ENCODE data around the gene PCBD2.
"Not testable (repeated sequence)": the region's sequence is repeated elsewhere in the genome, so short reads cannot be mapped to it uniquely, and the experiment has no call there.

The PCBD2 gene

GRCh38 chr5:134906811-134907210 is 1.9 kb downstream of the PCBD2 start:
- no peak for DNase-seq (ENCODE audit: low read depth)

- DNase-seq (ENCODE audit: low read depth) = not testable (repeated sequence)
Observed at GRCh38 chr5:134910752-134911151, 5.8 kb downstream of the PCBD2 start.

DNA sequence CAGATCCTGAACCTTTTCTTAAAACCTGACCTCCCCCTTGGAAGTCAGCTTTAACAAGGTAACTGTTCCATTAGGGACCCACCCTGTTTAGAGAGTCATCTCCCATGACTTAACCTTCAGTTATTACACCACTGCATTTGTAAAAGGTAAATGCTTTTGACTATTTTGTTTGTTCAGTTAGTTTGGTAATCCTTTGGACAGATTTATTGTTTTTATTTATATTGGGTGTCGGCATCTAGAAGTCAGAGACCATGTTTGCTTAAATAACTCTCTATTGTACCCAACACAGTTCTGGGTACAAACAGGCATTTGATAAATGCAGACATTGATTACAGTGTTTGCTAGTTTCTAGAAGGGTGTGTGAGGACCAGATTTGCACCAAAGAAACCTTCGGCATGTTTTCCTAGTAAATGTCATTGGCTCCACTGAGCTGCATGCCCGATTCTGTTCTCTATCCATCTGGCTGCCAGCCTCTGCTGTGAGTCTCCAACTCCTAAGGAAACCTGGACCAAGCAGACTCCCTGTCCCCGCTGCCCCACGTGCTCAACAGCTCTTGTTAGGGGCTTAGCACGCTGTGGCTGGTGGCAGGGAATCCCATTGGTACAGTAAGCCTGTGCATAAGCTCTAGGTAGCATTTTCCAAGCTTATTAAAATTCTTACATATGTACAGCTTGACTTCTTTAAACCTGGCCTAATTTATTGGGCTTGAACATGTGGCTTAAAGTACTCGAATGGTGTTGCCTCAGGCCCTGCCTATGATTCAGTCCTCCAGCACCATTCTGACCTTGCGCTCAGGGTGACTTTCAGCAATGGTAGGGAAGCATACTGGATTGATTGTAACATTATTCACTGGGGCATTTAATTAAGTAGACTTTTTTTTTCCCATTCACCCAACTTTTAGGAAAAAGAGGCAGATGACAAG is 6.6 kb downstream of the PCBD2 start:
- peak; percentile 23 for DNase-seq (ENCODE audit: low read depth)

DNA sequence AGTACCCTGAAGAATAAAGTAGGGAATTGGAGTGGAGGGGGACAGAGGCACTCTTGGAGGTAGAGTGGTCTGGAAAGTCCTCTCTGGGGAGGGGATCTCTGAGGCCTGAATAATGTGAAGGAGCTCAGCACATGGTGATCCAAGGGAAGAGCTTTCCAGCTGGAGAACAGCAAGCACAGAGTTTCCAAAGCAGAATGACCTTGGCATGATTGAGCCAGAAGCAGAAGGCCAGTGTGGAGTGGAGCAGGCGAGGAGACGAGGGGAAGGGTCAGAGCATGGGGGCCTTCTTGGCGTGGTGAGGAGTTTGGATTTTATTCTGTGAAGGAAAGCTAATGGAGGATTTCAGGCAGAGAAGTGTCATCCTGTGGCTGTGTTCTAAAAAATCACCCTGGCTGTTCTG is 8.3 kb downstream of the PCBD2 start:
- DNase-seq (ENCODE audit: low read depth) = no peak

DNA sequence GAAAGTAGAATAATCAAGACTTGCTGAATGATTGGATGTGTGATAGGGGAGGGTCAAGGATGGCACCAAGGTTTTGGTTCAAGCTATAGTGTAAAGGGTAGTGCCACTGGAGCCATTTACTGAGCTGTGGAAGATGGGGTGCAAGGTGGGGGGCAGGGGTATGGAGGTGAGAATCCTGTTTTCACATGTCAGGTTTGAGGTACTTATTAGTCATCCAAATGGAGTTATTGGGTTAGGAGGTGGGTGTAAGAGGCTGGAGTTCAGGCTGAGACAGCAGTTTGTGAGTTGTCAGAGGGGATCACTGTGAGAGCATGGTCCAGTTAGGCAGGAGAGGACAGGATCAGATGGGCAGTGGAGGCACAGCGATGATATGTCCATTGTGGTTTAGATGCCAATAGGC is 8.9 kb downstream of the PCBD2 start:
- no peak for DNase-seq (ENCODE audit: low read depth)

GRCh38 chr5:134917070-134917815 is 12.3 kb downstream of the PCBD2 start:
- no peak for DNase-seq (ENCODE audit: low read depth)

GRCh38 chr5:134918861-134919260 is 13.9 kb downstream of the PCBD2 start:
- no peak for DNase-seq (ENCODE audit: low read depth)

DNA sequence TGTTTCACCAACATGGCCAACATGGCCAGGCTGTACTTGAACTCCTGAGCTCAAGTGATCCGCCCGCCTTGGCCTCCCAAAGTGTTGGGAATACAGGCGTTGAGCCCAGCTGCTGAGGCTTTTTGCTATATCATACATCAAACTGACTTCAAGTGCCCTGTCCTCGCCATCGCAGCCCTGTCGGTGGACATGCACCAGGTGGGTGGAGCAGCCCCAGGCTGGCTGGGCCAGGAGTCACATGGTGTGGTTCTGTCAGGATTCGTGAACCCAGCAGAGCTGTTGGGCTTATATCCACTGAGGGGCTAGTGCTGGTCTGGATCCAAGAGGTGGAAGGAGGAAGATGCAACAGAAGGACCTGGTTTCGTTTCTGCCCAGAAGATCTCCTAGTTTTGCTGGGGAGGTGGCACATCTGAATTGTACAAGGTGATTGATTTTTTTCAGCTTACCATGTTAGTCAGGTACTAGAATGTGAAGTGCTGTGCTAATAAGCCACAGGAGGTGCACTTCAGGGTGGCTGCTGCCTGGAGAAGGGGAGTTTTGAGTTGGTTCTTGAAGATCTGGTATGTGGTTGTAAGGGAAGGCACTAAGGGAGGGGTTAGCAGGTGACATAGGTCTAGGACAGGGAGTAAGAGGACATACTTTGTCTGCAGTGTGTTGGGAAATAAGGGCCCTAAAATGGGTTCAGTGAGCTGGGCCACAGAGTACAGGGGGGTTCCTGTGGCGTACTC is 16.1 kb downstream of the PCBD2 start:
- no peak for DNase-seq (ENCODE audit: low read depth)

DNA sequence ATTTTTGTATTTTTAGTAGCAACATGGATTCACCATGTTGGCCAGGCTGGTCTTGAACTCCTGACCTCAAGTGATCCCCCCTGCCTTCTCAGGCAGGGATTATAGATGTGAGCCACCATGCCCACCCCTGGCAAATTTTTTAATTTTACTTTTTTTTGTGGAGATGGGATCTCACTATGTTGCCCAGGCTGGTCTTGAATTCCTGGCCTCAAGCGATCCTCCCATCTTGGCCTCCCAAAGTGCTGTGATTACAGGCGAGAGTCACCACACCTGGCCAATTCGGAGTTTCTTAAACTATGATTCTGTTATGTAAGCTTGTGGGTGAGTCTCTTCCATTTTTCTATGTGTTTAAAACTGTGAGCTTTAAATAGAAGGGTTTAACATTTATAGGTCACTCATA is 27.6 kb downstream of the PCBD2 start:
- DNase-seq (ENCODE audit: low read depth) = no peak

GRCh38 chr5:134934202-134934601 is 29.3 kb downstream of the PCBD2 start:
- no peak for DNase-seq (ENCODE audit: low read depth)

DNA sequence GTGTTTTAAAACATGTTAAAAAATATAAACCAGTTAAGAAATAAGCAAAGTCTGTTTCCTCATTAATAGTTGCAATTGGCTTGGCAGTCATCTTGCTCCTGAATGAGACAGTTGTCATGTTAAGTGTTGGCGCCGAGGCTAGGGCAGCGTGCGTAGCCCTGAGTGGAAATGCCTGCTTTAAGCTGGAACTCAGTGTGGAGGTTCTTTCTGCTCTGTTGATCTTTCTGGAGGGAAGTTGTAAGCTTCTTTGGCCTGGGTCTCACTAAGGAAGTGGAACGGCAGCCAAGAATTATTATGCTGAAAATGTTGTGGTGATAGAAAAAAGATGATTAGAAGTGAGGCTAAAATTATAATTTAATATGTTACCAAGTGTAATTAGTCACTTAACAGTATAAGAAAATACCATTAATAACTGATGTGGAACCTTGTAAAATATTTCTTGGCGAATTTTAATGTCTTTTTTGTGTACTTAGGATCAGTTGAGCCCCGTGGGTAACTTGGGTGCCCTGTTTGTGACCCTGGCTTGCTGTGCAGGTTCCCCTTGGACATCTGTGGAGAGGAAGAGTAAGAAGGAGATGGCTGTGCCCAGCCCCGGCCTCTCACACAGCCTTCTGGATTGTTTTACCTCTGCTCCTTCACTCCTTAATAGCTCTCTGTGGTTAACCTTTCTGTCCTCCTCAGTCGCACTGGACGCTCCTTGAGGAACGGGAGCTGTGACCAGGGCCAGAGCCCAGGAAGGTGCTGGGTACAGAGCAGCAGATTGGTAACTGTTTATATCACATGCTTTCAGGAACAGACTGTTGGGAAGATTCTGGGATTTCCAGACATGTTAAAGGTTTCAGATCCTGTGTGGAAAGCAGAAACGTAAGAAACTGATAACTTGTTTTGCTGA is 31.0 kb downstream of the PCBD2 start:
- no peak for DNase-seq (ENCODE audit: low read depth)

DNA sequence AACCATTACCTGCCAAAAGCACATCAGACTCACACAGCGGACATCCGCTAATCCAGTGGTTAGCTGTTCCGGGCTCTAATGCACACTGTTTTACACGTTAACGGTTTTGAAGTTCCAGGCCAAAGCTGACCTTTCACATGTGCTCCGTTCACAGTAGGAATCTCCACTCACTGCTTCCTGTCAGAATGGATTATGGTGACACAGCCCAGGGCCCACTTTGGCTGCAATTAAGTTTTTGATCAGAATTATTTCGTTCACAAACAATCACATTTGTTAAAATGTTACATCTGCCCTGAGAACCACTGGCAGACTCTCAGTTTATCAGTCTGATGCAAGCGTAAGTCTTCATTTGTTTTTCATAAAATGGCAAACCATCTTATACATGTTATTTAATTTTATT is 32.6 kb downstream of the PCBD2 start:
- DNase-seq (ENCODE audit: low read depth) = no peak

DNA sequence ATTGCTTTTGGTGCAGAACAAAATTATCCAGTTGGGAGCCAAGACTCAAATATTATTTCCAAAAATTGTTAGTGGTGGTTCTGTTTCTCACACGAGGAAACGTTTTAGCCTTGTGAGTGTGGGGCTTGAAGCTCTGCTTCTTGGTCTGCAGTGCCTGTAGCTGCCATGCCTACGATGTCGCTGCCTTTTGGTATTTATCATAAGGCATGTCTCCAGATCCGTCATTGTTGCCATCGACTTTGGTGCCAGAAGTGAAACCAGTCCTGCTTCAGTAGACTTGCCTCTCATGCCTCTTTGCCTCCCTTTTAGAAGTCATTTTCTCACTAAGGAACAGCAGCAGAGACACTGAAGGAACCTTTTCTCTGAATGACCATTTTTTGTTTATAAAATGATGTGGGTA is 33.1 kb downstream of the PCBD2 start:
- DNase-seq (ENCODE audit: low read depth) = no peak

DNA sequence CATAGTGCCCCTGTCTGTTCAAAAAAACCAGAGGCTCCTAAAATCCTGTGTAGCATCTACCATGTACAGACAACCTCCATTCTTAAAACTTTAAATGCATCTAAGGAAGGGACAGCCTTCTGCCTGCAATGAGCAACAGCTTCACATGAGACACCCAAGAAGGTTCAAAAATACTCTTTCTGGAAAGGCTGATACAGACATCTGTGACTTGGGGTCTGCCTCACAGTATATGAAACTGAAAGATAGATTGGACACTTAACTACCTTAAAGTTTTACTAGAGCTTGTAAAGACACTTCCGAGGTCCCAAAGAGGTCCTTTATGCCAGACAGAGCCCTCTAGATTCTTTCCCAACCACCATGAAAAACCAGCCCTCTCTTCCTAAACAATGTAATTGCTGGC is 34.6 kb downstream of the PCBD2 start:
- DNase-seq (ENCODE audit: low read depth) = no peak

DNA sequence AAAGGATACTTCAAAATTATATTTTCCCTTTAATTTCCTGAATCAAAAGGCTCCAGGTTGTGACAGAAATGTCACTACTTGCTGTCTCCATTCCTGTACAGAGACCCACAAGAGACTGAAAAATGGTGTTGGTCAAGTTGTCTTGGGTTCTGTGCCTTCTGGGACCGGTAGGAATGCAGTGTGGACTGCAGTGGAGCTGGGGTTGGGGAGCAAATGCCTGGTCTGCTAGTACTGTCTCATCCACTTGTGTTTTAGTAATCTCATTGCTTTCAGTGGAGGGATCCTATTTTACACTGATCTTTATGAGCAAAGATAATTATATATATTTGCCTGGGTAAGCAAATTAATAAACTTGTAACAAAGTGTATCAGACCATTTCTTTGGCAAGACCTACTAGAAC is 38.6 kb downstream of the PCBD2 start:
- DNase-seq (ENCODE audit: low read depth) = no peak

DNA sequence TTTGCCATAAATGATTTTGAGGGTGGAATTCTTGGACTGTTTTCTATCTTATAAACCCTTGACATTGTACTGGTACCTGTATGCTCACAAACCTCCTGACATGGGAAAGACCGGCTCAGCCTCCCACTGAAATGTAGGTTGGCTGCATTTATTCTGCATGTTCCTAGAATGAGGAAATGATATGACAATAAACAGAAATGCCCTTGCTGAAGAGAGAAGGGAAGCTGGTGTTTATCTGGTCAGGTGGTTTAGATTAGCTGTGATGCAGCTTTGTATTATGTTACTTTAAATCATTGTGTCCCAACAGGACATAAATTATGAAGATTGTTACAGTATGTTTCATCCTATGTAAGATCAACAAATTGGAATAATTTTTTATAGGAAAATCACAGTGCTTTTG is 39.7 kb downstream of the PCBD2 start:
- peak; percentile 17 for DNase-seq (ENCODE audit: low read depth)

DNA sequence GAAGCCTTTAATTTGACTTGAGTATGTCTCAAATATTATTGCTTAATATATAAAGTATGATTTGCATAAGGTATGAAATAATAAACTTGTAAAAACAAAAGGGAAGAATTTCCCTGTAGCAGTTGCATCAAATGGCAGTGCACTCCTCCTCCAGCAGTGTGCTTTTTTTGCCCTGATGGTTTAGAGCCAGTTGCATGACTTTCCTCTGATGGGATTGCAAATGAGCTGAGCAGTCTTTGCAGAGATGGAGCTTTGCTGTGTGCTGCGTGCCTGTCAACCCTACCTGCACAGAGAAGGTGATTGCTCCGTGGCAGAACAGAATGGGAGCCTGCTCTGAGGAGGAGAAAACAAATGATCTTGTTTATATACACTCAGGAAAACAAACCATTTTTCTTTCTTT is 40.1 kb downstream of the PCBD2 start:
- peak; percentile 15 for DNase-seq (ENCODE audit: low read depth)

DNA sequence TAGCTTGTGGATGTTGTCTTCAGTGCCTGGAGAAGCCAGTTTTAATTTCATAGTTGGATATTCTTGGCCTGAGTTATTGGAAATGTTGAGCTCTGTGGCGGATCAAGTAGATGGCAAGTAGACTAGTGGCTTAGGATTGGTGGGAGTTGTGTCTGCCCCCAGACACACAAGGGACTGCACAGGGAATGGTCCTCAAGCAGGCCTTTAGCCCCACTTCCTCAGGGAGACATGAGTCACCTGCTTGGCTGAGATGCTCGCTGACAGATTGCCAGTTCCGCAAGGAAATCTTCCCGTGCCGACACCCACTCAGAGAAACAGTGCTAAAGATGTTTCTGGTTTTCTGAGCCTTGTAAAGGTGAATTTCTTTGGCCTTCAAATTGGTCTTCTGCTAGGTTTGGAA is 44.0 kb downstream of the PCBD2 start:
- DNase-seq (ENCODE audit: low read depth) = no peak

DNA sequence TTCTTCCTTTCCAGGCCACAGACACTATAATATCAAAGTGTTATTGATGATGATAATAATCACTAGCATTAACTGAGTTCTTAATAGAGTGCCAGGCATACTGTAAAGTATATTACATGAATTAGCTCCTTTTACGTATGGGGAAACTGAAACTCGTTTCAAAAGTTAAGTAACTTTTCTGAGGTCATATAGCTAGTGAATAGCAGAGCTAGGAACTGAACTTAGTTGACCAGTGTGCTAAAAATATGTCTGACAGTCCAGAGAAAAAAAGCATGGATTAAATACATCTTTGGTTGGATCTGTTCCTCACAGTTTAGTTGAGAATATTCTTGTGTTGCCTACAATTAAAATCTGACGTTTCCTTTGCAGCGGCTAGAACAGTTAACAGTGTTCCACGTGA is 44.4 kb downstream of the PCBD2 start:
- DNase-seq (ENCODE audit: low read depth) = no peak

DNA sequence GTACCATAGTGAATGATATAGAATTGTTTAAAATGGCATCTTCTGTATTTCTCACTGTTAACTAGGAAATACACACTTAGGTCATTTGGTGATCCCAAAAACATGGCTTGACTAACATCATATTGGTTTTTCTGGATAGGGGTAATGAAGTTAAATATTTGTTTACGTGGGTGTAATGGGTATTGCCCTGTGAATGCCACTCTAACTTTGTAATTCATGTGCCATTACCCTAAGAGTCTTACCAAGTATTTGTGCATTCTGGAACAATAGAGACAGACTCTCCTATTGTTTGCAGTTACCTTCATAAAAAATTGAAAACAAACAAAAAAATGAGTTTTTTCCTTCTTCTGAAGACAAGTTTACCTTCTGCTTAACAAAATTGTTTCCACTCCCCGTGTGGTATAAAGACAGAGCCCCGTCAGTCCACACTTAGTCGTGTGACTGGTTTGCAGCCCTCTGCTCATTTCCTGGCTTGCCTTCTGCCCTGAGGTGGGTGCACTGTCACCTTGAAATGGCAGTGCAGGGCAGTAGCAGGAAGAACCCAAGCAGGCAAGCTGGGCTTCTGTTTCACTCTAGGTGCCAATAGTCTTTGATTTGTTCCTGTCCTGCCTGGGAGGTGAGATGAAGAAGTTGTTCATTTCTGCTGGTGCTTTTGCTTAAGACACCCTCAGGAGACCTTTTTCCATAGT is 53.1 kb downstream of the PCBD2 start:
- no peak for DNase-seq (ENCODE audit: low read depth)

GRCh38 chr5:134958755-134959154 is 53.8 kb downstream of the PCBD2 start:
- no peak for DNase-seq (ENCODE audit: low read depth)
